Hepatocyte (in vitro differentiated cells): ENCODE results near the gene IGSF11.

Experiments
- EZH2 ChIP-seq: fragments of 200-600 bp; sonication (generic); IDR thresholded peaks from 2 replicates; pipeline ENCODE4 v1.6.1; 2016; ENCODE audit warnings: antibody characterized with exemption, mild to moderate bottlenecking, borderline replicate concordance
- EZH2phosphoT487 ChIP-seq: fragments of 200-600 bp; sonication (generic); IDR thresholded peaks from one replicate; pipeline ENCODE4 v1.6.1; 2018; ENCODE audit warnings: antibody characterized with exemption, mild to moderate bottlenecking, low read depth, moderate library complexity; ENCODE audit not compliant: unreplicated experiment, severe bottlenecking
- TF ChIP-seq, protein P1 (sequence below): fragments of 200-600 bp; sonication (generic); IDR thresholded peaks from 2 replicates; pipeline ENCODE4 v1.5.1; 2016; ENCODE audit warnings: antibody characterized with exemption, mild to moderate bottlenecking; ENCODE audit not compliant: poor library complexity

DNA sequence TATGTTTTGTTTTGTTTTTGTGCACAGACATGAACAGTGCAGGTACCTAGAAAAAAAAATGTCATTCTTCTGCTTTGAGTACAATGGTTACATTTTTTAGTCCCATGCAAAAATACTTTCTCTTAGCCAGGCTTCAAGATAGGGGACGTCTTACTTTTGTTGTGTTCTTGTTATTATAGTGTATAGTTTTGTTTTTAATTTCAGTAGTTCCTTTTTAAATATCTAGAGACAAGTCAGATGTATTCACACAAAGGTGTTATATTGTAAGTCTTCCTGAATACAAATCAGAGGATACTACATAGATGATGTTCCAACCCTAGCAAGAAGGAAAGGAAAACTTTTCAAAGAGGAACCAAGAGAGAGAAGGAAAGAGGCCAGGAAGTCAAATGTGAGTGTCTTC is 28.8 kb upstream of the IGSF11 start:
- TF ChIP-seq, protein P1, sequence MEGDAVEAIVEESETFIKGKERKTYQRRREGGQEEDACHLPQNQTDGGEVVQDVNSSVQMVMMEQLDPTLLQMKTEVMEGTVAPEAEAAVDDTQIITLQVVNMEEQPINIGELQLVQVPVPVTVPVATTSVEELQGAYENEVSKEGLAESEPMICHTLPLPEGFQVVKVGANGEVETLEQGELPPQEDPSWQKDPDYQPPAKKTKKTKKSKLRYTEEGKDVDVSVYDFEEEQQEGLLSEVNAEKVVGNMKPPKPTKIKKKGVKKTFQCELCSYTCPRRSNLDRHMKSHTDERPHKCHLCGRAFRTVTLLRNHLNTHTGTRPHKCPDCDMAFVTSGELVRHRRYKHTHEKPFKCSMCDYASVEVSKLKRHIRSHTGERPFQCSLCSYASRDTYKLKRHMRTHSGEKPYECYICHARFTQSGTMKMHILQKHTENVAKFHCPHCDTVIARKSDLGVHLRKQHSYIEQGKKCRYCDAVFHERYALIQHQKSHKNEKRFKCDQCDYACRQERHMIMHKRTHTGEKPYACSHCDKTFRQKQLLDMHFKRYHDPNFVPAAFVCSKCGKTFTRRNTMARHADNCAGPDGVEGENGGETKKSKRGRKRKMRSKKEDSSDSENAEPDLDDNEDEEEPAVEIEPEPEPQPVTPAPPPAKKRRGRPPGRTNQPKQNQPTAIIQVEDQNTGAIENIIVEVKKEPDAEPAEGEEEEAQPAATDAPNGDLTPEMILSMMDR, result no peak
- TF ChIP-seq EZH2phosphoT487, result no peak
- TF ChIP-seq EZH2, result no peak
